GM23338 (cell line): ENCODE measurements around the gene TIMP3. TPM values are rescaled to one million over a fixed set of nuclear protein-coding genes. Genes with fewer than 3 reads are reported as not detected.

Experiments
- ATAC-seq: fragments of 200-7000 bp; cut with Tn5 transposase; 3 replicates; pipeline ENCODE4 v1.9.1; 2020
- DNase-seq: peaks from one replicate; pipeline ENCODE4 v3.0.0-alpha.2; 2015; ENCODE audit warnings: low spot score
- H2AFZ ChIP-seq: fragments of 200-600 bp; sonication (generic); 2 replicates; pipeline ENCODE4 v1.8.0; 2016; ENCODE audit warnings: antibody characterized with exemption, mild to moderate bottlenecking, moderate library complexity
- H3F3A ChIP-seq: fragments of 200-600 bp; sonication (generic); replicated peaks from 2 replicates; pipeline ENCODE4 v1.8.0; 2017; ENCODE audit warnings: antibody characterized with exemption, mixed run types, low read depth
- H3K27ac ChIP-seq: fragments of 200-600 bp; sonication (generic); 2 replicates; pipeline ENCODE4 v1.6.1; 2016; ENCODE audit warnings: low read depth
- H3K27me3 ChIP-seq: fragments of 200-600 bp; sonication (generic); 2 replicates; pipeline ENCODE4 v1.8.0; 2016; ENCODE audit warnings: mild to moderate bottlenecking, mixed run types, moderate library complexity; ENCODE audit not compliant: insufficient read depth
- H3K36me3 ChIP-seq: fragments of 200-600 bp; sonication (generic); 2 replicates; pipeline ENCODE4 v1.8.0; 2016; ENCODE audit warnings: mild to moderate bottlenecking; ENCODE audit not compliant: insufficient read depth
- H3K4me1 ChIP-seq: fragments of 200-600 bp; sonication (generic); 2 replicates; pipeline ENCODE4 v1.8.0; 2016; ENCODE audit warnings: mild to moderate bottlenecking, moderate library complexity; ENCODE audit not compliant: insufficient read depth
- H3K4me2 ChIP-seq: fragments of 200-600 bp; sonication (generic); 2 replicates; pipeline ENCODE4 v1.7.1; 2017; ENCODE audit warnings: mixed run types
- H3K4me3 ChIP-seq: fragments of 200-600 bp; sonication (generic); 2 replicates; pipeline ENCODE4 v1.6.1; 2016; ENCODE audit warnings: mixed run types
- H3K79me2 ChIP-seq: fragments of 200-600 bp; sonication (generic); replicated peaks from 2 replicates; pipeline ENCODE4 v1.8.0; 2017; ENCODE audit warnings: mild to moderate bottlenecking; ENCODE audit not compliant: insufficient read depth
- H3K9me2 ChIP-seq: fragments of 200-600 bp; sonication (generic); 2 replicates; pipeline ENCODE4 v1.8.0; 2017; ENCODE audit not compliant: insufficient read depth
- H4K20me1 ChIP-seq: fragments of 200-600 bp; sonication (generic); replicated peaks from 2 replicates; pipeline ENCODE4 v1.8.0; 2017; ENCODE audit warnings: mild to moderate bottlenecking; ENCODE audit not compliant: insufficient read depth
- H3K27ac Mint-ChIP-seq: 2 replicates; pipeline ENCODE4 v1.8.0; 2020; ENCODE audit warnings: inconsistent platforms, mild to moderate bottlenecking, moderate library complexity, mixed read lengths
- H3K27me3 Mint-ChIP-seq: 3 replicates; pipeline ENCODE4 v1.8.0; 2022; ENCODE audit warnings: low read depth, mild to moderate bottlenecking, moderate library complexity, mixed read lengths, inconsistent platforms; ENCODE audit not compliant: insufficient read depth, poor library complexity
- H3K36me3 Mint-ChIP-seq: 3 replicates; pipeline ENCODE4 v1.8.0; 2021; ENCODE audit warnings: low read depth, mild to moderate bottlenecking, inconsistent platforms, moderate library complexity, mixed read lengths
- H3K4me1 Mint-ChIP-seq: 3 replicates; pipeline ENCODE4 v1.8.0; 2020; ENCODE audit warnings: mild to moderate bottlenecking, inconsistent platforms, mixed read lengths
- H3K4me3 Mint-ChIP-seq: 3 replicates; pipeline ENCODE4 v1.8.0; 2021; ENCODE audit warnings: moderate library complexity, mild to moderate bottlenecking, inconsistent platforms, mixed read lengths
- H3K9me3 Mint-ChIP-seq: 3 replicates; pipeline ENCODE4 v1.8.0; 2020; ENCODE audit warnings: moderate library complexity, mild to moderate bottlenecking, inconsistent platforms, mixed read lengths
- CREB1 ChIP-seq: fragments of 250-450 bp; sonication (Bioruptor Pico); IDR thresholded peaks from 2 replicates; pipeline ENCODE4 v1.5.0; 2020; ENCODE audit warnings: low read depth, mild to moderate bottlenecking, moderate library complexity
- CTCF ChIP-seq, 2 experiments: fragments of 200-600 bp in 1 of 2; sonication (generic) in 1 of 2; conservative IDR thresholded peaks; 2 replicates each; pipeline versions ENCODE4 v1.5.1 to v1.6.1; 2016 to 2017; ENCODE audit warnings: antibody characterized with exemption in 2 of 2, low read depth in 2 of 2, mild to moderate bottlenecking in 2 of 2, moderate library complexity in 1 of 2
- EZH2 ChIP-seq: fragments of 200-600 bp; sonication (generic); IDR thresholded peaks from one replicate; pipeline ENCODE4 v1.8.0; 2017; ENCODE audit warnings: antibody characterized with exemption, mild to moderate bottlenecking, low read depth; ENCODE audit not compliant: unreplicated experiment
- EZH2phosphoT487 ChIP-seq: fragments of 200-600 bp; sonication (generic); IDR thresholded peaks from one replicate; pipeline ENCODE4 v1.8.1; 2018; ENCODE audit warnings: antibody characterized with exemption; ENCODE audit not compliant: unreplicated experiment
- JUNB ChIP-seq: IDR thresholded peaks from one replicate; pipeline ENCODE4 v1.6.1; 2016; ENCODE audit warnings: antibody characterized with exemption; ENCODE audit not compliant: unreplicated experiment
- NANOG ChIP-seq: IDR thresholded peaks from 2 replicates; pipeline ENCODE4 v1.6.1; 2016; ENCODE audit warnings: antibody characterized with exemption, borderline replicate concordance
- POLR2AphosphoS5 ChIP-seq: IDR thresholded peaks from 2 replicates; pipeline ENCODE4 v1.6.1; 2016; ENCODE audit warnings: antibody characterized with exemption, low read depth
- REST ChIP-seq: IDR thresholded peaks from one replicate; pipeline ENCODE4 v1.6.1; 2018; ENCODE audit warnings: antibody characterized with exemption; ENCODE audit not compliant: unreplicated experiment
- STAT1 ChIP-seq: IDR thresholded peaks from one replicate; pipeline ENCODE4 v1.6.1; 2016; ENCODE audit warnings: antibody characterized with exemption; ENCODE audit not compliant: unreplicated experiment
- ZNF114 ChIP-seq: fragments of 250-450 bp; sonication (Bioruptor Pico); IDR thresholded peaks from 2 replicates; pipeline ENCODE4 v1.5.0; 2020; ENCODE audit warnings: mild to moderate bottlenecking, moderate library complexity
- ZNF331 ChIP-seq: fragments of 250-450 bp; sonication (Bioruptor Pico); IDR thresholded peaks from 2 replicates; pipeline ENCODE4 v1.5.0; 2020; ENCODE audit warnings: low read depth, mild to moderate bottlenecking, moderate library complexity
- polyA plus RNA-seq: library from polyadenylated mRNA; unstranded; fragments of >200 nt; fragmentation: Nextera tagmentation; extraction: Ambion mirVana; gene quantifications from 2 replicates; pipeline ENCODE4 v1.2.1, GENCODE V29; 2016
- total RNA-seq: library from RNA; depleted of rRNA; stranded (reverse); fragments of >200 nt; shearing (Covaris generic); gene quantifications from 2 replicates; pipeline ENCODE4 v1.2.3, GENCODE V29; 2014
- TF ChIP-seq, protein P1 (sequence below): fragments of 250-450 bp; sonication (Bioruptor Pico); IDR thresholded peaks from 2 replicates; pipeline ENCODE4 v1.5.0; 2020; ENCODE audit warnings: mild to moderate bottlenecking, moderate library complexity
- TF ChIP-seq, protein P2 (sequence below): IDR thresholded peaks from 2 replicates; pipeline ENCODE4 v1.6.1; 2016; ENCODE audit warnings: antibody characterized with exemption

Gene TIMP3
- total and polyA plus RNA-seq, 2 experiments from 2014 or later = 1.4 to 4.3 TPM

- Mint-ChIP-seq H3K36me3 (no peaks in the 10 kb centered on the region), H3K4me1 (peaks cover 32% of the 10 kb centered on the region), H3K27ac (no peak overlapping the region), H3K9me3 (no peaks in the 10 kb centered on the region), H3K4me3 (no peak overlapping the region), H3K27me3 (peaks cover 11% of the 10 kb centered on the region)
- Histone ChIP-seq H3K4me1 (0 out of 2 replicates have a peak, but pooled peaks cover 7% of the 10 kb centered on the region), H4K20me1 (no peaks in the 10 kb centered on the region), H3K36me3 (no peaks in the 10 kb centered on the region), H3K9me2 (peaks cover 5% of the 10 kb centered on the region; the same call in 1 of the 2 replicates), H3K79me2 (no peaks in the 10 kb centered on the region), H3K4me2 (no peak overlapping the region), H3K27ac (no peak overlapping the region), H3K4me3 (no peak overlapping the region), H2AFZ (no peak overlapping the region), H3F3A (no peaks in the 10 kb centered on the region), H3K27me3 (no peaks in the 10 kb centered on the region)
- ATAC-seq (no peak), DNase-seq (no peak)
- TF ChIP-seq, protein P1, sequence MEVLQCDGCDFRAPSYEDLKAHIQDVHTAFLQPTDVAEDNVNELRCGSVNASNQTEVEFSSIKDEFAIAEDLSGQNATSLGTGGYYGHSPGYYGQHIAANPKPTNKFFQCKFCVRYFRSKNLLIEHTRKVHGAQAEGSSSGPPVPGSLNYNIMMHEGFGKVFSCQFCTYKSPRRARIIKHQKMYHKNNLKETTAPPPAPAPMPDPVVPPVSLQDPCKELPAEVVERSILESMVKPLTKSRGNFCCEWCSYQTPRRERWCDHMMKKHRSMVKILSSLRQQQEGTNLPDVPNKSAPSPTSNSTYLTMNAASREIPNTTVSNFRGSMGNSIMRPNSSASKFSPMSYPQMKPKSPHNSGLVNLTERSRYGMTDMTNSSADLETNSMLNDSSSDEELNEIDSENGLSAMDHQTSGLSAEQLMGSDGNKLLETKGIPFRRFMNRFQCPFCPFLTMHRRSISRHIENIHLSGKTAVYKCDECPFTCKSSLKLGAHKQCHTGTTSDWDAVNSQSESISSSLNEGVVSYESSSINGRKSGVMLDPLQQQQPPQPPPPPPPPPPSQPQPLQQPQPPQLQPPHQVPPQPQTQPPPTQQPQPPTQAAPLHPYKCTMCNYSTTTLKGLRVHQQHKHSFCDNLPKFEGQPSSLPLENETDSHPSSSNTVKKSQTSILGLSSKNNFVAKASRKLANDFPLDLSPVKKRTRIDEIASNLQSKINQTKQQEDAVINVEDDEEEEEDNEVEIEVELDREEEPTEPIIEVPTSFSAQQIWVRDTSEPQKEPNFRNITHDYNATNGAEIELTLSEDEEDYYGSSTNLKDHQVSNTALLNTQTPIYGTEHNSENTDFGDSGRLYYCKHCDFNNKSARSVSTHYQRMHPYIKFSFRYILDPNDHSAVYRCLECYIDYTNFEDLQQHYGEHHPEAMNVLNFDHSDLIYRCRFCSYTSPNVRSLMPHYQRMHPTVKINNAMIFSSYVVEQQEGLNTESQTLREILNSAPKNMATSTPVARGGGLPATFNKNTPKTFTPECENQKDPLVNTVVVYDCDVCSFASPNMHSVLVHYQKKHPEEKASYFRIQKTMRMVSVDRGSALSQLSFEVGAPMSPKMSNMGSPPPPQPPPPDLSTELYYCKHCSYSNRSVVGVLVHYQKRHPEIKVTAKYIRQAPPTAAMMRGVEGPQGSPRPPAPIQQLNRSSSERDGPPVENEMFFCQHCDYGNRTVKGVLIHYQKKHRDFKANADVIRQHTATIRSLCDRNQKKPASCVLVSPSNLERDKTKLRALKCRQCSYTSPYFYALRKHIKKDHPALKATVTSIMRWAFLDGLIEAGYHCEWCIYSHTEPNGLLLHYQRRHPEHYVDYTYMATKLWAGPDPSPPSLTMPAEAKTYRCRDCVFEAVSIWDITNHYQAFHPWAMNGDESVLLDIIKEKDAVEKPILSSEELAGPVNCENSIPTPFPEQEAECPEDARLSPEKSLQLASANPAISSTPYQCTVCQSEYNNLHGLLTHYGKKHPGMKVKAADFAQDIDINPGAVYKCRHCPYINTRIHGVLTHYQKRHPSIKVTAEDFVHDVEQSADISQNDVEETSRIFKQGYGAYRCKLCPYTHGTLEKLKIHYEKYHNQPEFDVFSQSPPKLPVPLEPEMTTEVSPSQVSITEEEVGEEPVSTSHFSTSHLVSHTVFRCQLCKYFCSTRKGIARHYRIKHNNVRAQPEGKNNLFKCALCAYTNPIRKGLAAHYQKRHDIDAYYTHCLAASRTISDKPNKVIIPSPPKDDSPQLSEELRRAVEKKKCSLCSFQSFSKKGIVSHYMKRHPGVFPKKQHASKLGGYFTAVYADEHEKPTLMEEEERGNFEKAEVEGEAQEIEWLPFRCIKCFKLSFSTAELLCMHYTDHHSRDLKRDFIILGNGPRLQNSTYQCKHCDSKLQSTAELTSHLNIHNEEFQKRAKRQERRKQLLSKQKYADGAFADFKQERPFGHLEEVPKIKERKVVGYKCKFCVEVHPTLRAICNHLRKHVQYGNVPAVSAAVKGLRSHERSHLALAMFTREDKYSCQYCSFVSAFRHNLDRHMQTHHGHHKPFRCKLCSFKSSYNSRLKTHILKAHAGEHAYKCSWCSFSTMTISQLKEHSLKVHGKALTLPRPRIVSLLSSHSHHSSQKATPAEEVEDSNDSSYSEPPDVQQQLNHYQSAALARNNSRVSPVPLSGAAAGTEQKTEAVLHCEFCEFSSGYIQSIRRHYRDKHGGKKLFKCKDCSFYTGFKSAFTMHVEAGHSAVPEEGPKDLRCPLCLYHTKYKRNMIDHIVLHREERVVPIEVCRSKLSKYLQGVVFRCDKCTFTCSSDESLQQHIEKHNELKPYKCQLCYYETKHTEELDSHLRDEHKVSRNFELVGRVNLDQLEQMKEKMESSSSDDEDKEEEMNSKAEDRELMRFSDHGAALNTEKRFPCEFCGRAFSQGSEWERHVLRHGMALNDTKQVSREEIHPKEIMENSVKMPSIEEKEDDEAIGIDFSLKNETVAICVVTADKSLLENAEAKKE (CRISPR knock-in tag) = no peak
- TF ChIP-seq ZNF114 (no peak), JUNB (no peak), POLR2AphosphoS5 (no peak), CREB1 (CRISPR knock-in tag) (no peak), EZH2 (no peak), STAT1 (no peak), NANOG (no peak), REST (no peak), ZNF331 (CRISPR knock-in tag) (no peak), CTCF (conservative IDR thresholded peaks at IDR 0.05; ENCODE audit: low read depth in 2 of 2) (no peak), EZH2phosphoT487 (no peak)
- TF ChIP-seq, protein P2, sequence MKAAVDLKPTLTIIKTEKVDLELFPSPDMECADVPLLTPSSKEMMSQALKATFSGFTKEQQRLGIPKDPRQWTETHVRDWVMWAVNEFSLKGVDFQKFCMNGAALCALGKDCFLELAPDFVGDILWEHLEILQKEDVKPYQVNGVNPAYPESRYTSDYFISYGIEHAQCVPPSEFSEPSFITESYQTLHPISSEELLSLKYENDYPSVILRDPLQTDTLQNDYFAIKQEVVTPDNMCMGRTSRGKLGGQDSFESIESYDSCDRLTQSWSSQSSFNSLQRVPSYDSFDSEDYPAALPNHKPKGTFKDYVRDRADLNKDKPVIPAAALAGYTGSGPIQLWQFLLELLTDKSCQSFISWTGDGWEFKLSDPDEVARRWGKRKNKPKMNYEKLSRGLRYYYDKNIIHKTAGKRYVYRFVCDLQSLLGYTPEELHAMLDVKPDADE = no peak
These were observed 20.8 kb downstream of the TIMP3 start for GRCh38 chr22:32822179-32822877.
